Measurements from ENCODE around the gene ERVFRD-1.
"Not testable (repeated sequence)": the region's sequence is repeated elsewhere in the genome, so short reads cannot be mapped to it uniquely, and the experiment has no call there.

The ERVFRD-1 gene

GRCh38 chr6:11123978-11124377 lies 12.5 kb upstream of the ERVFRD-1 start:
- Histone ChIP-seq H3K27ac (ENCODE audit: low read depth, low read length) (no peak overlapping the region), H3K4me1 (ENCODE audit: insufficient read depth, low read length) (peaks cover 11% of the 10 kb centered on the region), H3K9me3 (ENCODE audit: low read length) (no peaks in the 10 kb centered on the region), H3K36me3 (ENCODE audit: insufficient read depth, low read length) (no peaks in the 10 kb centered on the region), H3K4me3 (ENCODE audit: low read depth in 1 of 2, low read length in 2 of 2) (no peak overlapping the region), H3K27me3 (ENCODE audit: control insufficient read depth in 1 of 2, insufficient read depth in 2 of 2, low read length in 2 of 2) (no peaks in the 10 kb centered on the region), H3K9ac (ENCODE audit: low read length) (no peak overlapping the region)

- Histone ChIP-seq H3K9ac (ENCODE audit: low read length) (no peak overlapping the region), H3K27me3 (ENCODE audit: control insufficient read depth in 1 of 2, insufficient read depth in 2 of 2, low read length in 2 of 2) (no peaks in the 10 kb centered on the region), H3K36me3 (ENCODE audit: insufficient read depth, low read length) (no peaks in the 10 kb centered on the region), H3K9me3 (ENCODE audit: low read length) (no peaks in the 10 kb centered on the region), H3K27ac (ENCODE audit: low read depth, low read length) (no peak overlapping the region), H3K4me3 (ENCODE audit: low read depth in 1 of 2, low read length in 2 of 2) (no peak overlapping the region), H3K4me1 (ENCODE audit: insufficient read depth, low read length) (peaks cover 11% of the 10 kb centered on the region)
Measured at GRCh38 chr6:11122380-11122779, 10.9 kb upstream of the ERVFRD-1 start.

- no peak overlapping the region for H3K27ac ChIP-seq (ENCODE audit: low read depth, low read length)
- H3K27me3 ChIP-seq (ENCODE audit: control insufficient read depth in 1 of 2, insufficient read depth in 2 of 2, low read length in 2 of 2) = no peaks in the 10 kb centered on the region
- H3K36me3 ChIP-seq (ENCODE audit: insufficient read depth, low read length) = no peaks in the 10 kb centered on the region
- no peaks in the 10 kb centered on the region for H3K9me3 ChIP-seq (ENCODE audit: low read length)
- H3K4me3 ChIP-seq (ENCODE audit: low read depth in 1 of 2, low read length in 2 of 2) = no peak overlapping the region
- H3K9ac ChIP-seq (ENCODE audit: low read length) = no peak overlapping the region
- H3K4me1 ChIP-seq (ENCODE audit: insufficient read depth, low read length) = peaks cover 11% of the 10 kb centered on the region
Measured at GRCh38 chr6:11121851-11122250, 10.3 kb upstream of the ERVFRD-1 start.

GRCh38 chr6:11120271-11121005 lies 8.9 kb upstream of the ERVFRD-1 start:
- Histone ChIP-seq H3K4me3 (ENCODE audit: low read depth in 1 of 2, low read length in 2 of 2) (no peak overlapping the region), H3K9me3 (ENCODE audit: low read length) (no peaks in the 10 kb centered on the region), H3K4me1 (ENCODE audit: insufficient read depth, low read length) (peaks cover 11% of the 10 kb centered on the region), H3K9ac (ENCODE audit: low read length) (no peak overlapping the region), H3K27me3 (ENCODE audit: control insufficient read depth in 1 of 2, insufficient read depth in 2 of 2, low read length in 2 of 2) (no peaks in the 10 kb centered on the region), H3K36me3 (ENCODE audit: insufficient read depth, low read length) (no peaks in the 10 kb centered on the region), H3K27ac (ENCODE audit: low read depth, low read length) (no peak overlapping the region)

GRCh38 chr6:11115808-11116536 lies 4.4 kb upstream of the ERVFRD-1 start:
- H3K9ac ChIP-seq (ENCODE audit: low read length); H3K27me3 ChIP-seq (ENCODE audit: control insufficient read depth in 1 of 2, insufficient read depth in 2 of 2, low read length in 2 of 2); H3K4me3 ChIP-seq (ENCODE audit: low read depth in 1 of 2, low read length in 2 of 2); H3K9me3 ChIP-seq (ENCODE audit: low read length); H3K27ac ChIP-seq (ENCODE audit: low read depth, low read length); H3K36me3 ChIP-seq (ENCODE audit: insufficient read depth, low read length): not testable (repeated sequence)
- peaks cover 11% of the 10 kb centered on the region for H3K4me1 ChIP-seq (ENCODE audit: insufficient read depth, low read length)

- no peak overlapping the region for H3K4me3 ChIP-seq (ENCODE audit: low read depth in 1 of 2, low read length in 2 of 2)
- no peaks in the 10 kb centered on the region for H3K27me3 ChIP-seq (ENCODE audit: control insufficient read depth in 1 of 2, insufficient read depth in 2 of 2, low read length in 2 of 2)
- no peak overlapping the region for H3K9ac ChIP-seq (ENCODE audit: low read length)
- H3K36me3 ChIP-seq (ENCODE audit: insufficient read depth, low read length) = no peaks in the 10 kb centered on the region
- no peak overlapping the region for H3K27ac ChIP-seq (ENCODE audit: low read depth, low read length)
- H3K9me3 ChIP-seq (ENCODE audit: low read length) = no peaks in the 10 kb centered on the region
- no peaks in the 10 kb centered on the region for H3K4me1 ChIP-seq (ENCODE audit: insufficient read depth, low read length)
Measured at GRCh38 chr6:11113038-11113437, 1.5 kb upstream of the ERVFRD-1 start.

- Histone ChIP-seq H3K36me3 (ENCODE audit: insufficient read depth, low read length) (no peaks in the 10 kb centered on the region), H3K27ac (ENCODE audit: low read depth, low read length) (no peak overlapping the region), H3K9ac (ENCODE audit: low read length) (no peak overlapping the region), H3K4me3 (ENCODE audit: low read depth in 1 of 2, low read length in 2 of 2) (no peak overlapping the region), H3K27me3 (ENCODE audit: control insufficient read depth in 1 of 2, insufficient read depth in 2 of 2, low read length in 2 of 2) (no peaks in the 10 kb centered on the region), H3K9me3 (ENCODE audit: low read length) (no peaks in the 10 kb centered on the region), H3K4me1 (ENCODE audit: insufficient read depth, low read length) (no peaks in the 10 kb centered on the region)
Measured at GRCh38 chr6:11111769-11112437, 378 bp upstream of the ERVFRD-1 start.

GRCh38 chr6:11108726-11109125 lies 2.8 kb downstream of the ERVFRD-1 start:
- Histone ChIP-seq H3K27me3 (ENCODE audit: control insufficient read depth in 1 of 2, insufficient read depth in 2 of 2, low read length in 2 of 2) (no peaks in the 10 kb centered on the region), H3K4me1 (ENCODE audit: insufficient read depth, low read length) (no peaks in the 10 kb centered on the region), H3K4me3 (ENCODE audit: low read depth in 1 of 2, low read length in 2 of 2) (no peak overlapping the region), H3K9me3 (ENCODE audit: low read length) (no peaks in the 10 kb centered on the region), H3K27ac (ENCODE audit: low read depth, low read length) (no peak overlapping the region), H3K9ac (ENCODE audit: low read length) (no peak overlapping the region), H3K36me3 (ENCODE audit: insufficient read depth, low read length) (no peaks in the 10 kb centered on the region)

- Histone ChIP-seq H3K9me3 (ENCODE audit: low read length) (no peaks in the 10 kb centered on the region), H3K27me3 (ENCODE audit: control insufficient read depth in 1 of 2, insufficient read depth in 2 of 2, low read length in 2 of 2) (no peaks in the 10 kb centered on the region)
Measured at GRCh38 chr6:11103065-11103464, 8.5 kb downstream of the ERVFRD-1 start.

GRCh38 chr6:11101417-11101816 lies 10.1 kb downstream of the ERVFRD-1 start:
- Histone ChIP-seq H3K4me3 (ENCODE audit: low read depth in 1 of 2, low read length in 2 of 2) (no peak overlapping the region), H3K9ac (ENCODE audit: low read length) (no peak overlapping the region), H3K27me3 (ENCODE audit: control insufficient read depth in 1 of 2, insufficient read depth in 2 of 2, low read length in 2 of 2) (no peaks in the 10 kb centered on the region), H3K27ac (ENCODE audit: low read depth, low read length) (no peak overlapping the region), H3K4me1 (ENCODE audit: insufficient read depth, low read length) (no peaks in the 10 kb centered on the region), H3K36me3 (ENCODE audit: insufficient read depth, low read length) (no peaks in the 10 kb centered on the region), H3K9me3 (ENCODE audit: low read length) (no peaks in the 10 kb centered on the region)

More at GRCh38 chr6:11103065-11103464, 8.5 kb downstream of the ERVFRD-1 start:
- Histone ChIP-seq H3K4me1 (ENCODE audit: insufficient read depth, low read length) (no peaks in the 10 kb centered on the region), H3K27ac (ENCODE audit: low read depth, low read length) (no peak overlapping the region), H3K4me3 (ENCODE audit: low read depth in 1 of 2, low read length in 2 of 2) (no peak overlapping the region), H3K9ac (ENCODE audit: low read length) (no peak overlapping the region), H3K36me3 (ENCODE audit: insufficient read depth, low read length) (no peaks in the 10 kb centered on the region)

GRCh38 chr6:11098004-11098403 lies 13.5 kb downstream of the ERVFRD-1 start:
- Histone ChIP-seq H3K27ac (ENCODE audit: low read depth, low read length) (no peak overlapping the region), H3K4me1 (ENCODE audit: insufficient read depth, low read length) (peaks cover 2% of the 10 kb centered on the region), H3K9ac (ENCODE audit: low read length) (no peak overlapping the region), H3K9me3 (ENCODE audit: low read length) (no peaks in the 10 kb centered on the region), H3K27me3 (ENCODE audit: control insufficient read depth in 1 of 2, insufficient read depth in 2 of 2, low read length in 2 of 2) (no peaks in the 10 kb centered on the region), H3K36me3 (ENCODE audit: insufficient read depth, low read length) (no peaks in the 10 kb centered on the region), H3K4me3 (ENCODE audit: low read depth in 1 of 2, low read length in 2 of 2) (no peak overlapping the region)
